22Rv1 (cell line): ENCODE measurements around the gene LRRC32.

ENCODE experiments used
- ZFX ChIP-seq: fragments of 450-650 bp; IDR thresholded peaks from 2 replicates; pipeline ENCODE4 v1.6.1; 2017; ENCODE audit warnings: antibody characterized with exemption, borderline replicate concordance
- TF ChIP-seq, protein P1 (sequence below): fragments of 450-650 bp; IDR thresholded peaks from 2 replicates; pipeline ENCODE4 v1.5.1; 2017; ENCODE audit warnings: mild to moderate bottlenecking

DNA sequence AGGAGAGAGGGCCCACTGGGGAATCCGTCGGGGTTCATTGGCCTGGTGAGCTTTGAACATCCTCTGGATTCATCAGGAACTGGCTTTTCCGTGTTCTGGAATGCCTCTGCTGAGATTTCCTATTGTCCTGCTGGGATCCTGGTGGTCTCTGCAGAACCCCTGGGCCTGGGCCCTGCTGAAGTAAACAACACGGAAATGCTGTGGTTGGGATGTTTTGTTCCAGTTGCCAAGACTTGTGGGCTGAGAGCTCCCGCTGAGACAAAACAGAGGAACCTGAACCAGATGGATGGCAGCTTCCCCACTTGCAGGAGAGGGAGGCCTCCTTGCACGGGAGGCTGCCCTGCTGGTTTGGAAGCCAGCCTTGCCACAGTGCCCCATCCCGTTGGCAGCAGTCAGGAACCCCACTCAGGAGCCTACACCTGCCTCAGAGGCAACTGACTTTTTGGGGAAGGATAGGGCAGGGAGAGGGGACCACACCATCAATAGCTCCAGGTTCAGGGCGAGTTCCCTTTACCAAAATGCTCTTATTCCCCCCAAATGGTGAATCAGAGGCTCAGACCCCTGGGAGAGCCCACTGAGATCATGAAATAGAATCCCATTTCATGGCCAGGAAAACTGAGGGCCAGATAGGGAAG lies 60.7 kb downstream of the LRRC32 start:
- TF ChIP-seq, protein P1, sequence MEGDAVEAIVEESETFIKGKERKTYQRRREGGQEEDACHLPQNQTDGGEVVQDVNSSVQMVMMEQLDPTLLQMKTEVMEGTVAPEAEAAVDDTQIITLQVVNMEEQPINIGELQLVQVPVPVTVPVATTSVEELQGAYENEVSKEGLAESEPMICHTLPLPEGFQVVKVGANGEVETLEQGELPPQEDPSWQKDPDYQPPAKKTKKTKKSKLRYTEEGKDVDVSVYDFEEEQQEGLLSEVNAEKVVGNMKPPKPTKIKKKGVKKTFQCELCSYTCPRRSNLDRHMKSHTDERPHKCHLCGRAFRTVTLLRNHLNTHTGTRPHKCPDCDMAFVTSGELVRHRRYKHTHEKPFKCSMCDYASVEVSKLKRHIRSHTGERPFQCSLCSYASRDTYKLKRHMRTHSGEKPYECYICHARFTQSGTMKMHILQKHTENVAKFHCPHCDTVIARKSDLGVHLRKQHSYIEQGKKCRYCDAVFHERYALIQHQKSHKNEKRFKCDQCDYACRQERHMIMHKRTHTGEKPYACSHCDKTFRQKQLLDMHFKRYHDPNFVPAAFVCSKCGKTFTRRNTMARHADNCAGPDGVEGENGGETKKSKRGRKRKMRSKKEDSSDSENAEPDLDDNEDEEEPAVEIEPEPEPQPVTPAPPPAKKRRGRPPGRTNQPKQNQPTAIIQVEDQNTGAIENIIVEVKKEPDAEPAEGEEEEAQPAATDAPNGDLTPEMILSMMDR, result no peak
- TF ChIP-seq ZFX, result no peak
